ENCODE data around the gene ACVRL1. TPM values are rescaled to one million over a fixed set of nuclear protein-coding genes. Genes with fewer than 3 reads are reported as not detected.

Gene ACVRL1
- total RNA-seq (ENCODE audit: low replicate concordance), result 0.46 and 0.95 TPM in 2 replicates
- long read RNA-seq, result 0 reads

- H3K27me3 Mint-ChIP-seq, result peaks cover 23% of the 10 kb centered on the region
- no peak within 1 kb of the TSS for H3K27ac Mint-ChIP-seq
- no peaks in the 10 kb centered on the region for H3K36me3 Mint-ChIP-seq
- peaks cover 34% of the 10 kb centered on the region for H3K4me1 Mint-ChIP-seq (ENCODE audit: unreplicated experiment)
- no peak for DNase-seq (ENCODE audit: extremely low spot score, unreplicated experiment)
- no peak within 1 kb of the TSS for H3K4me3 Mint-ChIP-seq
- H3K9me3 Mint-ChIP-seq, result no peaks in the 10 kb centered on the region
- no peak for TF ChIP-seq CTCF (conservative IDR thresholded peaks at IDR 0.05)
Observed at GRCh38 chr12:51907083-51907855, at the start of gene ACVRL1. TSS of gene ACVRL1 (plus strand) at chr12:51907504. CDS start at chr12:51912475, 4,971 bp downstream.

GRCh38 chr12:51860986-51861385 lies 46.3 kb upstream of the ACVRL1 start:
- Mint-ChIP-seq H3K27me3 (peaks cover 18% of the 10 kb centered on the region), H3K4me3 (no peak overlapping the region), H3K27ac (no peak overlapping the region), H3K9me3 (no peaks in the 10 kb centered on the region), H3K4me1 (ENCODE audit: unreplicated experiment) (peaks cover 26% of the 10 kb centered on the region), H3K36me3 (no peaks in the 10 kb centered on the region)
- TF ChIP-seq CTCF (conservative IDR thresholded peaks at IDR 0.05), result no peak
- DNase-seq (ENCODE audit: extremely low spot score, unreplicated experiment), result no peak

- H3K4me3 Mint-ChIP-seq, result peak overlapping the region; percentile 76
- DNase-seq (ENCODE audit: extremely low spot score, unreplicated experiment), result no peak
- H3K4me1 Mint-ChIP-seq (ENCODE audit: unreplicated experiment), result peaks cover 31% of the 10 kb centered on the region
- H3K36me3 Mint-ChIP-seq, result no peaks in the 10 kb centered on the region
- H3K27ac Mint-ChIP-seq, result no peak overlapping the region
- no peaks in the 10 kb centered on the region for H3K9me3 Mint-ChIP-seq
- TF ChIP-seq CTCF (conservative IDR thresholded peaks at IDR 0.05), result no peak
- H3K27me3 Mint-ChIP-seq, result peaks cover 18% of the 10 kb centered on the region
Observed at GRCh38 chr12:51862947-51863346, 44.4 kb upstream of the ACVRL1 start.

- peak overlapping the region; percentile 76 for H3K4me3 Mint-ChIP-seq
- no peak for TF ChIP-seq CTCF (conservative IDR thresholded peaks at IDR 0.05)
- H3K36me3 Mint-ChIP-seq, result no peaks in the 10 kb centered on the region
- DNase-seq (ENCODE audit: extremely low spot score, unreplicated experiment), result no peak
- peaks cover 22% of the 10 kb centered on the region for H3K27me3 Mint-ChIP-seq
- peaks cover 35% of the 10 kb centered on the region for H3K4me1 Mint-ChIP-seq (ENCODE audit: unreplicated experiment)
- peak overlapping the region; percentile 29 for H3K27ac Mint-ChIP-seq
- H3K9me3 Mint-ChIP-seq, result no peaks in the 10 kb centered on the region
Observed at GRCh38 chr12:51863363-51863932, 43.9 kb upstream of the ACVRL1 start.

- Mint-ChIP-seq H3K4me1 (ENCODE audit: unreplicated experiment) (peaks cover 38% of the 10 kb centered on the region), H3K4me3 (peak overlapping the region; percentile 79), H3K27me3 (peaks cover 27% of the 10 kb centered on the region), H3K9me3 (no peaks in the 10 kb centered on the region), H3K27ac (peak overlapping the region; percentile 62), H3K36me3 (no peaks in the 10 kb centered on the region)
- no peak for TF ChIP-seq CTCF (conservative IDR thresholded peaks at IDR 0.05)
- DNase-seq (ENCODE audit: extremely low spot score, unreplicated experiment), result peak; percentile 82
Observed at GRCh38 chr12:51863933-51864832, 43.1 kb upstream of the ACVRL1 start.

Data from type B pancreatic cell (in vitro differentiated cells).